GM12873 (cell line): ENCODE measurements around the gene ATP6V0D1.

Source experiments
- CTCF ChIP-seq: IDR thresholded peaks from 2 replicates; pipeline ENCODE4 v1.5.1; 2012; ENCODE audit warnings: low read depth, mild to moderate bottlenecking, moderate library complexity, low read length, control low read depth; ENCODE audit not compliant: insufficient read depth; ENCODE audit errors: missing control alignments

The ATP6V0D1 gene

DNA sequence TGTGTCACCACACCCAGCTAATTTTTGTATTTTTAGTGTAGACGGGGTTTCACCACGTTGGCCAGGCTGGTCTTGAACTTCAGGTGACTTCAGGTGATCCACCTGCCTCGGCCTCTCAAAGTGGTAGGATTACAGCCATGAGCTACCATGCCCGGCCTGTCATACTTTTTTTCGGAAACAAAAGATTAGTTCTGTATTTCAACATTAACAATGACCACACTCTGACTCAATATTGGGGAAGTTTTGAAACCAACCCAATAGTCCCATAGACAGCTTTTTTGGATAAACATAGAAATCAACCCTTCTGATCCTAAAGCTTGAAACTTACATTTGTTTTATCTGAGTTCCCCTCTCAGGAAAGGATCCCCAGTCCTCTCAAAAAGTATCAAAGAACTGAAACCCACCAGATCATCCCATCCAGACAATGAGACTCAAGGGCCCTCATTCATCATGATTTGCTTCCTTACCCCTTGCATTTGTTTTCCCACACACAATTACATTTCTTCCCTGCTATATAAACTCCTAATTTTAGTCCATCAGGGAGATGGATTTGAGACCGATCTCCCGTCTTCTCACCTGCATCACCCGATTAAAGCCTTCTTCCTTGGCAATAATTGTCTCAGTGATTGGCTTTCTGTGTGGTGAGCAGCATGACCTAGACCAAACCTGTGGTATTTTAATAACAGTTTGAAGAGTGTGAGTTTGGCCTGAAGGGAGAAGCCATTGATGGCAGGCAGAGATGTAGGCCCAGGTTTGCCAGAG lies 9.6 kb upstream of the ATP6V0D1 start:
- TF ChIP-seq CTCF, result no peak

GRCh38 chr16:67489401-67490083 lies 8.6 kb upstream of the ATP6V0D1 start:
- no peak for TF ChIP-seq CTCF

DNA sequence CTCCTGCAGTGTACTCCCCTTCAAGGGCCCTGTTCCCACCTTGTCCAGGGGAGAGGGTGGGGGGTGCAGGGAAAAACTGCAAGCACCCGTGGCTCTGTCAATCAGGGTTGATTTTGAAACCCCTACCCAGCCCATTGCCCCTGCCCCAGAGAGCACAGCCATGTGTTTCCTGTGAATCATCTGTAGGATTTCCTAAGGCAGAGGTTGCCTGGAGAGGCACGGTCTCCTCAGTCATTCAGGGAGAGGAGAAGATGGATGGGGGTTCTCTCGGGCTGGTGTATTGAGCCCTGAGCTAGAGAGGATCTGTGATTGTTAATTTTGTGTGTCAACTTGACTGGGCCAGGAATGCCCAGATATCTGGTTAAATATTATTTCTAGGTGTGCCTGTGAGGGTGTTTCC lies 5.8 kb upstream of the ATP6V0D1 start:
- no peak for TF ChIP-seq CTCF

DNA sequence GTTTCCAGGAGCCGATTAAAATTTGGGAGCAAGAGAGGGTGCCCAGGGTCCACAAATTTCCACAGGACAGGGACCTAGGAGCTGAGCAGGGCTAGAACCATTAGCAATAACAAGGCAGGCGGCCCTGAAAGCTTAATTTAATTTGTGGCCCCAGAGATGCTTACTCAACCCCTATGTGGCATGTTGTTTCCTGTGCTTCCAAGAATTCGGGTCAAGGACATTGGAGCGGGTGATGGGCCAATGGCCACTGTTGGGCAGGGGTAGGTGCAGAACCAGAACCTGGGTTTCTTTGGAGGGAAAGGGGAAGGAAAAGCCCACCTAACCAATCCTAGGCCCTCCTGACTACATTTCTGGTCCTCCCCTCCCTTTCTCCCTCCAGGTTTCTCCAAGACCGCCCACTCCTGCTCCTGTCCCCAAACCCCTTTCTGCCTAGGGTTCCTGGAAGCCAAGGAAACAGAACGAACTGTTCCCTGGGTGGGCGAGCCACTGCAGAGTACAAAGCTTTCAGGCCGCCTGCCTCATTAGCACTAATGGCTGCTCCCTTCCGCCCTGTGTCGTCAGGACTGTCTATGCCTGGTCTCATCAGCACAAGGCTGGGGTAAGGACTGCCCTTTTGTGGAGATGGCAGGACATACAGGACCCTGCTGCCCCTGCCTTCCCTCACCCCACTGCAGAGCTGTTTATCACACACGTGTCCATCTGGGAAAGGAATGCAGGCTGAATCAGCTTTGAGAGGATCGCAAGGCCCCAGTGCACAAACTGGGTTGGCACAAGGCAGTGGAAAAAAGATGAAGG lies 3.0 kb upstream of the ATP6V0D1 start:
- TF ChIP-seq CTCF, result no peak

- no peak for TF ChIP-seq CTCF
Measured at GRCh38 chr16:67483150-67483549, 2.2 kb upstream of the ATP6V0D1 start, which contains the start of gene AGRP. Gene AGRP (minus strand): TSS chr16:67483547. CDS start chr16:67483398, 149 bp downstream.

DNA sequence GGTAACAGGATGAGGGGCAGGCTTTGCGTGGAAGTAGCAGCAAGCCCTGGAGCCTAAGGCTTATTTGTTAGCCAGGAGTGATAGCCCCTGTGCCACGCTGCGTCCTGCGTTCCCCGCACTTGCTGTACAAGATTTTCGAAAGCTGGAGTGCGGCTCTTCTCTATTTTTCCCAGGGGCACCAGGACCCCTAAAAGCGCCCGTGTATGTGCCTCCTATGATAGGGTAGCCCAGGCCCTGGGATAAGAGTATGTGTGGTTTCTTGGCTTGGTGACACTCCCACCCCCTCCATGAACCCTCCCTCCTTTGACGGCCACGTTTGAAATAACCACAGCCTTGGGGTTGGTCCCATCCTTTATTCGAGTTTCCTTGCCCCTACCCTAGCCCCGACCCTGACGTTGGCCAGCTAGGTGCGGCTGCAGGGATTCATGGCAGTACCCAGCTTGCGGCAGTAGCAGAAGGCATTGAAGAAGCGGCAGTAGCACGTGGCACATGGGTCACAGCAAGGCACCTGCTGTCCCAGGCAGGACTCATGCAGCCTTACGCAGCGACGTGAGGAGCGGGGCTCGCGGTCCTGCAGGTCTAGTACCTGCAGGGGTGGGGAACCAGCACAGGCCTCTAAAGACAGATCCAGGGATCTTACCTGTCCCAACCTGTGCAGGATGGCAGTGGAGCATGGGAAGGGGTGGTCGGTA lies 1.4 kb upstream of the ATP6V0D1 start:
- TF ChIP-seq CTCF, result no peak
